OCI-LY1 (cell line): ENCODE measurements around the gene TATDN2.

Experiments
- EZH2 ChIP-seq: fragments of 200-600 bp; sonication (generic), shearing (Covaris generic); IDR thresholded peaks from 2 replicates; pipeline ENCODE4 v1.8.0; 2017; ENCODE audit warnings: borderline replicate concordance, mixed run types, mild to moderate bottlenecking, antibody characterized with exemption, low read length, moderate library complexity, mixed read lengths
- TF ChIP-seq, protein P1 (sequence below): fragments of 200-600 bp; sonication (generic), shearing (Covaris generic); IDR thresholded peaks from 2 replicates; pipeline ENCODE4 v1.5.1; 2017; ENCODE audit warnings: mild to moderate bottlenecking, antibody characterized with exemption, low read length, moderate library complexity, mixed read lengths

DNA sequence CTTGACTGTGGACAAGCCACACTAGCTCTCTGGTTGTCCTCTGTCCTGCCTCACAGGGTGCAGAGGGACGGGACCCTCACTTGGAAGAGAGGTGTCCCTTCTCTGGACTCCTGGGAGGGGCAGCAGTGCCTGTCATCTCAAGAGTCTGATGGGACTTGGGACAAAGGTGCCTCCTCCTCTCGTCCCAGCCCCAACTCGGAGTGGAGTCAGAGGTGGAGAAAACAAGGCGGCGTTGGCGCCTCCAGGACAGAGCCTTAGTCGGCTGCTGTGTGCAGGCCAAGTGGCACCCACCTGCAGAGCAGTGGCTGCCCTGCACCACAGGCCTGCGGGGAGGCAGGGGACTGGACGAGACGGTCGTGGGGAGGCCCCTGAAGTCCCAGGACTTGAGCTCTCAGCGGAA lies 82.1 kb downstream of the TATDN2 start:
- TF ChIP-seq, protein P1, sequence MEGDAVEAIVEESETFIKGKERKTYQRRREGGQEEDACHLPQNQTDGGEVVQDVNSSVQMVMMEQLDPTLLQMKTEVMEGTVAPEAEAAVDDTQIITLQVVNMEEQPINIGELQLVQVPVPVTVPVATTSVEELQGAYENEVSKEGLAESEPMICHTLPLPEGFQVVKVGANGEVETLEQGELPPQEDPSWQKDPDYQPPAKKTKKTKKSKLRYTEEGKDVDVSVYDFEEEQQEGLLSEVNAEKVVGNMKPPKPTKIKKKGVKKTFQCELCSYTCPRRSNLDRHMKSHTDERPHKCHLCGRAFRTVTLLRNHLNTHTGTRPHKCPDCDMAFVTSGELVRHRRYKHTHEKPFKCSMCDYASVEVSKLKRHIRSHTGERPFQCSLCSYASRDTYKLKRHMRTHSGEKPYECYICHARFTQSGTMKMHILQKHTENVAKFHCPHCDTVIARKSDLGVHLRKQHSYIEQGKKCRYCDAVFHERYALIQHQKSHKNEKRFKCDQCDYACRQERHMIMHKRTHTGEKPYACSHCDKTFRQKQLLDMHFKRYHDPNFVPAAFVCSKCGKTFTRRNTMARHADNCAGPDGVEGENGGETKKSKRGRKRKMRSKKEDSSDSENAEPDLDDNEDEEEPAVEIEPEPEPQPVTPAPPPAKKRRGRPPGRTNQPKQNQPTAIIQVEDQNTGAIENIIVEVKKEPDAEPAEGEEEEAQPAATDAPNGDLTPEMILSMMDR: no peak
- no peak for TF ChIP-seq EZH2
